Measurements from ENCODE around the gene PCSK9. TPM values are rescaled to one million over a fixed set of nuclear protein-coding genes. Genes with fewer than 3 reads are reported as not detected.

Gene PCSK9
- total RNA-seq, 1 donor from 2014 or later, result not detected

DNA sequence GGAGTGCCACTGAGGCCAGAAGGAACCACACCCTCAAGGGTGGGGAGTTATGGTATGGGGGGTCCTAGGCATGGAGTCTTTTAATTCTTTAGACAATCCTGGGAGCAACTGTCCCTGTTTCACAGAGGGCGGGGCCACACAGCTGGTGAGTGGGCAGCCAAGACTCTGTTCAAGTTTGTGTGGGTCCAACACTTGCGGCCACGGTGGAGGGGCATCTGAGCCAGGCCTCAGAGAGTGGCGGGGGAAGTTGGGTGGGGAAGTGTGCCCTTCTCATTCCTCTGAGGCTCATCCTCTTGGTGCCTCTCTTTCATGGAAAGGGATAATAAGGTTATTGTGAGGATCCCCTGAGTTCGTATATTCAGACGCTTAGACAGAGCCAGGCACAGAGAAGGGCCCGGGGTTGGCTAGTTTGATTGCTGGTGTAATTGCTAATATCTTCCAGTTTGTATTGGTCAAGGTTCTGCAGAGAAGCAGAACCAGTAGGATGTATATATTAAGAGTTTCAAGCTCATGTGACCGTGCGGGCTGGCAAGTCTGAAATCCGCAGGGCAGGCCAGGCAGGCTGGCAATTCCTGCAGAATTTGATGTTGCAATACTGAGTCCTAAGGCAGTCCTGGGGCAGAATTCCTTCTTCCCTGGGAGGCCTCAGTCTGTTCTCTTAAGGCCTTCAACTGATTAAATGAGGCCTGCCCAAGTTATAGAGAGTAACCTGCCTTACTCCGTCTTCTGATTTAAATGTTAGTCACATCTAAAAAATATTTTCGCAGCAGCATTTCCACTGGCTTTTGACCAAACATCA is 15.9 kb downstream of the PCSK9 start:
- intact Hi-C loops (cut with DNase I), result no loop called here
- DNase-seq (ENCODE audit: low spot score), result no peak

DNA sequence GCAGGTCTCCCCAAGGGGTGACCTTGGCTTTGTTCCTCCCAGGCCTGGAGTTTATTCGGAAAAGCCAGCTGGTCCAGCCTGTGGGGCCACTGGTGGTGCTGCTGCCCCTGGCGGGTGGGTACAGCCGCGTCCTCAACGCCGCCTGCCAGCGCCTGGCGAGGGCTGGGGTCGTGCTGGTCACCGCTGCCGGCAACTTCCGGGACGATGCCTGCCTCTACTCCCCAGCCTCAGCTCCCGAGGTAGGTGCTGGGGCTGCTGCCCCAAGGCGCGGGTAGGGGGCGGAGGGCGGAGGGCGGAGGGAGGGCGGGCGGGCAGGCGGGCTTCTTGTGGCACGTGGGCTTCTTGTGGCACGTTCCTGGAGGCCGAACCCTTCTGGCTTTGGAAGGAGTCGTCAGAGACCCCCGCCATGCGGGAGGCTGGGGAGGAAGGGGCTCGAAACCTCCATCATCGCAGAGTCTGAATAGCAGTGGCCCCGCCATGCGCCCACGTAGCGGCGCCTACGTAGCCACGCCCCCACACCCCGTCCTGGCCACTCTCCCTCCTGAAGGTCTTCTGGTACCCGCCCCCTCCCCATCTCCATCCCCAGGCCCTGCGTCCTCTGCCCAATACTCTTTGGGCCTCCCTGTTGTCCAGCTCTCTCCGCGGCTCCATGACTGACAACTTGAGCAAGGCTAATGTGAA is 16.7 kb downstream of the PCSK9 start:
- intact Hi-C loops (cut with DNase I), result no loop called here
- no peak for DNase-seq (ENCODE audit: low spot score)

DNA sequence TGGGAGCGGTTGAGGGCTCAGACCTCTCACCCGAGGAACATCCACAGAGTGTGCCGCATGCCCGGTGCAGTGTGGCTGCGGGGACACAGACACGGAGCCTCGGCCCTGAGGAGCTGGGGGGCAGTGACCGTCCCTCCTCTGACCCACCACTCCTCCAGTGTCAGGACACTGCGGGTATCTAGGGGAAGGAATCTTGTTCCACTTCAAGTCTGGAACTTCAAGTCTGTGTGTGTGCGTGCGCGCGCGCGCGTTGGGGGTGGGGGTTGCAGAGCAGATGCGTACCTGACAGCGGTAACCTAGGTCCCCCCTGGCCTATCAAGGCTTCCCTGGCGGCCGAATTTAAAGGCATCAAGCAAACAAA is 17.3 kb downstream of the PCSK9 start:
- intact Hi-C loops (cut with DNase I), result no loop called here
- no peak for DNase-seq (ENCODE audit: low spot score)

DNA sequence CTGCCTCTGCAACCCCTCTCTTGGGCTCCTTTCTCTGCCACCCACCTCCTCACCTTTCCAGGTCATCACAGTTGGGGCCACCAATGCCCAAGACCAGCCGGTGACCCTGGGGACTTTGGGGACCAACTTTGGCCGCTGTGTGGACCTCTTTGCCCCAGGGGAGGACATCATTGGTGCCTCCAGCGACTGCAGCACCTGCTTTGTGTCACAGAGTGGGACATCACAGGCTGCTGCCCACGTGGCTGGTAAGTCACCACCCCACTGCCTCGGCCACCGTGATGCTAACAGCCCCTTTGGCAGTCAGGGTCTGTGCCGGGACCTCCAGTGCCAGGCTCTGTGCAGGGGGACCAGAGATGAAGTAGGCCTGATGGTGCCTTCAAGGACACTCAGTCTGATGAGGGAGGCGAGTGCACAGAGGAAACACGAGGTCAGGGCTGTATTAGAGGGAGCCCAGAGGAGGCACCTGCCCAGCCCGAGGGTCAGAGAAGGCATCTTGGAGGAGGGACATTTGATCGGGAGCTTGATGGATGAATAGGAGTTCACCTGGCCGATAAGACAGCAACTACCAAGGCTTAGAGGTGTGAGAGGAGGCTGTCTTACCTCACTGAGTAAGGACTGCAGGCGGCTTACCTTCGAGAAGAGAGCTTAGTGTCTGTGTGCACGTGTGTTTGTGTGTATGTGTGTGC is 18.1 kb downstream of the PCSK9 start:
- intact Hi-C loops (cut with DNase I), result no loop called here

DNA sequence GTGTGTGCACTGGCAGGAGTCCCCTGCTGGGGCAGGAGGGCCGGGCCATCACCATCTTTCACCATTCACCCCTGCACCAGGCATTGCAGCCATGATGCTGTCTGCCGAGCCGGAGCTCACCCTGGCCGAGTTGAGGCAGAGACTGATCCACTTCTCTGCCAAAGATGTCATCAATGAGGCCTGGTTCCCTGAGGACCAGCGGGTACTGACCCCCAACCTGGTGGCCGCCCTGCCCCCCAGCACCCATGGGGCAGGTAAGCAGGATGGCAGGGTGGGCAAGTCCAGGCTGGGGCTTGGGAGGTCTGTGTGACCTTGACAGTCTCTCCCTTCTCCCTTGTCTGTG is 18.6 kb downstream of the PCSK9 start:
- intact Hi-C loops (cut with DNase I), result no loop called here
- DNase-seq (ENCODE audit: low spot score), result no peak

More for the DNA sequence above, 18.1 kb downstream of the PCSK9 start:
- DNase-seq (ENCODE audit: low spot score), result no peak

DNA sequence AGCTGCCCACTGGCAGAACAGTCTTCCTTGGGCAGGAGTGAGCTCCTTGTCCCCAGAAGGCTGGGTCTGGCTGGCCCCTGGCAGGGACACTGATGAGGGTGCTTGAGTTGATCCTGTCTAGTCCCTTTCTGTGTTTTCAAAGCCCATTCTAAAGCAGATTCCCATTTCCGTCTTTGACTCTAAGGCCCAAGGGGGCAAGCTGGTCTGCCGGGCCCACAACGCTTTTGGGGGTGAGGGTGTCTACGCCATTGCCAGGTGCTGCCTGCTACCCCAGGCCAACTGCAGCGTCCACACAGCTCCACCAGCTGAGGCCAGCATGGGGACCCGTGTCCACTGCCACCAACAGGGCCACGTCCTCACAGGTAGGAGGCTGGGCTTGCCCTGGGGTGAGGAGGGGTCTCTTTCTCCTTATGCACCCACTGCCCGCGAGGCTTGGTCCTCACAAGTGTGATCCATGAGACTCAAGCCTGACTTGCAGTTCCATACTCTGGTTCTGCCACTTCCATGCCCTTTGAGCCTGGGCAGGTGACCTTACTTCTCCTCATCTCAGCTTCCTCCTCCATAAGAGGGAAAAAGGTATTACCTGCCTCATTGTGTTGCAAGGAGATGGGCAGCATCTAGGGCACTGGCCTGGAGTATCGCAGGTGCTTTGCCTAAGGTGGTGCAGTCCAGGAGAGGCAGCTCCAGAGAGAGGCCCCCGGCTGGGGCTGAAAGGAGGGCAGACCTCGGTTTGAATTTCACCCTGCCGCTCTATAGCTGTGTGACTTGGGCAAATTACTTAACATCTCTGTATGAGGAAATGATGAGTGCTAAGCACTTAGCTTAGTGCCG is 20.2 kb downstream of the PCSK9 start:
- DNase-seq (ENCODE audit: low spot score), result no peak
- intact Hi-C loops (cut with DNase I), result no loop called here

DNA sequence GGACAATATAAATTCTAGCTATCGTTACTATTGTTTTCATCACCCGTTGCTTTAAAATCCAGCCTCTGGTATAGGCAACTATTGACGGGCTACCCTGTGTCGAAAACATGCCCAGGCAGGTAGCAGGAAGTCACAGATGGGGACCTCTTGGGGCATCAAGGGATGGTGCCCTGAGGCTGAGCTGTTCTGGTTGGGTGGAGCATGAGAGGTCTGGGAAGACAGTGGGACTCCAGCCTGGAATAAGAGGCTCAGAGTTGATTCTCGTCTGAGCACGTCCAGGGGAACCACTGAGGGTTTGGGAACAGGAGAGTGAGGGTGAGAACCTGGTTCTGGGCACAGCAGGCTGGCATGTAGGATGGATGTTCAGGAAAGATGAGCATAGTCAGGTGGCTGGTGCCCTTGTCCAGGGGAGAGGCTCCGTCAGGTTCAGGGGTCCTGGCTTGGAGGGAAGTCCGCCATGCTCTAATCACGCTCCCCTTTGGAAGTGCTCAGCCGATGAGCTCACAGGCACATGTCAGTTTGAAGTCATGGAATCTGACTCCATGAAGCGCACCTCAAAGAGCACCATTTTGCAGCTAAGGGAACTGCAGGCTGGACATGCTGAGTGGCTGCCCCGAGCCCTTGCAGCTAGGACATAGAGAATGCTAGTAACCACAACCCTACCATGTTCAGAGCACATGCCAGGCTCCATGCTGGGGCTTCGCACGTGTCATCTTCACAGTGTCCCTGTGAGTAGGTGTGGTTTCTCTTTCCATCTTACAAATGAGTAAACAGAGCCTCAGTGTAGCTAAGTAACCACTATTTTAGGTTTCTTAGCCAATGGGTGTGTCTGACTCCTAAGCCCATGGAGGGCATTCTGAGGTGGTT is 21.0 kb downstream of the PCSK9 start:
- intact Hi-C loops (cut with DNase I), result no loop called here
- DNase-seq (ENCODE audit: low spot score), result no peak

DNA sequence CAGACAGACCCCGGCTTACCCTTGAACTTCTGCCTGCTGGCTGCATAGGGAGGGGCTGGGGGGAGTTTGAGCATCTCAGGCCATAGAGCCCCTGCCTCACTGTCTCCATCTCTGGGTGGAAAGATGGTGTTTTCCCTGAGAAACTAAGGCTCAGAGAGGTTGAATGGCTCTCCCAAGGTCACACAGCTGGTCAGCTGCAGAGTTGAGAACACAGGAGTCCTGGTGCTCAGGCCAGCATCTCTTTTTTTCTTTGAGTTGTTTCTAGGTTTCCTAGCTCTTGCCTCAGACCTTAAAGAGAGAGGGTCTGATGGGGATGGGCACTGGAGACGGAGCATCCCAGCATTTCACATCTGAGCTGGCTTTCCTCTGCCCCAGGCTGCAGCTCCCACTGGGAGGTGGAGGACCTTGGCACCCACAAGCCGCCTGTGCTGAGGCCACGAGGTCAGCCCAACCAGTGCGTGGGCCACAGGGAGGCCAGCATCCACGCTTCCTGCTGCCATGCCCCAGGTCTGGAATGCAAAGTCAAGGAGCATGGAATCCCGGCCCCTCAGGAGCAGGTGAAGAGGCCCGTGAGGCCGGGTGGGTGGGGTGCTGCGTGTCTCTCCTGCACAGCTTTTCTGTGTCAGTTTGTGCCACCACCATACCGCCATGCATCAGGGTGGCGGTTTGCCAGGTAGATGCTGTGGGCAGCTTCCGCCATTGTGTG is 21.8 kb downstream of the PCSK9 start:
- DNase-seq (ENCODE audit: low spot score), result no peak
- intact Hi-C loops (cut with DNase I), result no loop called here

DNA sequence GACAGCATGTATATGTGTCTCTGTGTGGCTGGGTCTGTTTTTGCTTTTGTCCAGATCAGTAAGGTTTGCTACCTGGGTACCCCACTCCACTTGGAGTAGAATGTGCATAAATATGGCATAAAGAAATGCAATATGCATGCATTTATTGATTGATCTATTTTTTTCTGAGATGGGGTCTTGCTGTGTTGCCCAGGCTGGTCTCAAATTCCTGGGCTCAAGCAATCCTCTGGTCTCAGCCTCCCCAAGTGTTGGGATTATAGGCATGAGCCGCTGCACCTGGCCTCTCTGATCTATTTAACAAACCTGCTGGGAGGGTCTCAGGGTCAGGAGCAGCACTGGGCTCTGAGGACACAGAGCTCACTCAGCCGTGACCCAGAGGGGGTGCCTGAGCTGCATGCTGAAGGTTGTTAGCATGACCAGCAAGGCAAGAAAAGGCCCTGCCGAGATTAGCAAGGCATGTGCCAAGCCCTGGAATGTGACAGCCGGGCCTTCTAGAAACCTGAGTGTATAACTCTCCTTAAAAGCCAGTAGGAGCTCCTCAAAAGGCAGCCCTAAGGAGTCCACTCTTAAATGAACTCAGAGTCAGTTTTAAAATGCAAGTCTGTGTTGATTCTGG is 22.5 kb downstream of the PCSK9 start:
- no peak for DNase-seq (ENCODE audit: low spot score)

DNA sequence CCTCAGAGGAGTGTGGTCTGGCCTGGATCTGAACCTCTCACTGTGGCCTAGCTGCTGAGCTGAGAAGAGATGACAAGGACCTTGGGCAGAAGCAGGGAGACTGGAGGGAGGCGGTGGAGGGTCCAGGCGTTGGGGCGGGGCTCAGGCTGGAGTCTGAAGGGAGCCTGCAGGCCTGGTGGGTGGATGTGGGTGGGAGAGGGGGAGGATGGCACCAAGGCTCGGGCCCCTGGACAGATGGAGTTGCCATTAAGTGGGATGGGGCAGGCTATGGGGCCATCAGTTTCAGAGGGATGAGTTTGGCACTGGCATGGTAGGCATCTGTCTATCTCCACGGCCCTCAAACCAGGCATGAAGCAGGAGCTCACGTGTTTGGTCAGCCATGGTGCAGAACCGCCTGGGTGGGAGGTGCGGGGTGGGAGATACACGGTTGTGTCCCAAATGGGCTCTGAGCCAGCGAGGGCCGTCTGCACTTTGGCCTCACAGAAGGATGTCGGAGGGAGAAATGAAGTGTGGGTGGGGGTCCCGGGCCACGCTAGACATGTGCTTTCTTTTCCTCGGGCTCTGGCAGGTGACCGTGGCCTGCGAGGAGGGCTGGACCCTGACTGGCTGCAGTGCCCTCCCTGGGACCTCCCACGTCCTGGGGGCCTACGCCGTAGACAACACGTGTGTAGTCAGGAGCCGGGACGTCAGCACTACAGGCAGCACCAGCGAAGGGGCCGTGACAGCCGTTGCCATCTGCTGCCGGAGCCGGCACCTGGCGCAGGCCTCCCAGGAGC is 23.6 kb downstream of the PCSK9 start:
- intact Hi-C loops (cut with DNase I), result no loop called here
- DNase-seq (ENCODE audit: low spot score), result no peak

More for the DNA sequence above, 22.5 kb downstream of the PCSK9 start:
- intact Hi-C loops (cut with DNase I), result no loop called here

DNA sequence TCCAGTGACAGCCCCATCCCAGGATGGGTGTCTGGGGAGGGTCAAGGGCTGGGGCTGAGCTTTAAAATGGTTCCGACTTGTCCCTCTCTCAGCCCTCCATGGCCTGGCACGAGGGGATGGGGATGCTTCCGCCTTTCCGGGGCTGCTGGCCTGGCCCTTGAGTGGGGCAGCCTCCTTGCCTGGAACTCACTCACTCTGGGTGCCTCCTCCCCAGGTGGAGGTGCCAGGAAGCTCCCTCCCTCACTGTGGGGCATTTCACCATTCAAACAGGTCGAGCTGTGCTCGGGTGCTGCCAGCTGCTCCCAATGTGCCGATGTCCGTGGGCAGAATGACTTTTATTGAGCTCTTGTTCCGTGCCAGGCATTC is 24.2 kb downstream of the PCSK9 start:
- intact Hi-C loops (cut with DNase I), result no loop called here
- no peak for DNase-seq (ENCODE audit: low spot score)

DNA sequence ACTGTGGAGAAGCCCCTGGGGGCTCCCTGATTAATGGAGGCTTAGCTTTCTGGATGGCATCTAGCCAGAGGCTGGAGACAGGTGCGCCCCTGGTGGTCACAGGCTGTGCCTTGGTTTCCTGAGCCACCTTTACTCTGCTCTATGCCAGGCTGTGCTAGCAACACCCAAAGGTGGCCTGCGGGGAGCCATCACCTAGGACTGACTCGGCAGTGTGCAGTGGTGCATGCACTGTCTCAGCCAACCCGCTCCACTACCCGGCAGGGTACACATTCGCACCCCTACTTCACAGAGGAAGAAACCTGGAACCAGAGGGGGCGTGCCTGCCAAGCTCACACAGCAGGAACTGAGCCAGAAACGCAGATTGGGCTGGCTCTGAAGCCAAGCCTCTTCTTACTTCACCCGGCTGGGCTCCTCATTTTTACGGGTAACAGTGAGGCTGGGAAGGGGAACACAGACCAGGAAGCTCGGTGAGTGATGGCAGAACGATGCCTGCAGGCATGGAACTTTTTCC is 24.8 kb downstream of the PCSK9 start:
- no peak for DNase-seq (ENCODE audit: low spot score)
- intact Hi-C loops (cut with DNase I), result no loop called here

DNA sequence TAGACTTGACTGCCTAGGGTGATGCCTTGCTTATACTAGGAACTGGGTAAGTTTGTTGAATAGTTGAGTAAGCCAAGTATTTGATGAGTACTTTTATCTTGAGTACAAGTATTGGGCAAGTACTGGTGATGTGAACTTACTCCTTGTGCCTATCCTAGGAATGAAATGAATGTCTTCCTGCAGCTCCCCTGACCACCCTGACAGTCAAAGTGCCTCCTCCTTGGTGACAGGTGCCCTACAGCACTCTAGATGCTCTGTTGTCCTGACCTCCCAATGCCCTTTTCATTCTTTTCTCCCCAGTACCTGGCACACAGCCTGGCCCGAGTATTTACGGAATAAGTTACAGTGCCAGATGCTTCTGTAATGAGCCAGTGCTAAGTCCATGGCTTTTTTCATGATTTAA is 25.5 kb downstream of the PCSK9 start:
- intact Hi-C loops (cut with DNase I), result no loop called here
- DNase-seq (ENCODE audit: low spot score), result no peak

DNA sequence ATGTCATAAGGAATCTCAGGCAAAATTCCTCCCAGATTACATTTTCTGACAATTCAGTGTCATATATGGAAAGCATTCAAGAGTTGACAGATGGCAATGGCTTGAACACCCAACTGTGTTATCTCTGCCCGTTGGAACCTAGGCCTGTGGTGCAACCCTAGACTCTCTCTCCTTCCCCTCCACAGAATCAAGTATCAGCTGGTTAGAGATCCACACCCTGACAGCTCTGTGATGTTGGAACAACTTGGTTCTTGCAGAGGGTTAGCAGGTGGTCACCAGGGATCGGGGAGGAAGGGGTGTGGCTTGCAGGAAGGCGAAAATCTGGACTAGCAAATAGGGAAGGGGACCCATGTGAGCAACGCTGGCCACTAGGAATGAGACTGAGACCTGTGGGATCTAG is 26.3 kb downstream of the PCSK9 start:
- intact Hi-C loops (cut with DNase I), result no loop called here
- DNase-seq (ENCODE audit: low spot score), result no peak

DNA sequence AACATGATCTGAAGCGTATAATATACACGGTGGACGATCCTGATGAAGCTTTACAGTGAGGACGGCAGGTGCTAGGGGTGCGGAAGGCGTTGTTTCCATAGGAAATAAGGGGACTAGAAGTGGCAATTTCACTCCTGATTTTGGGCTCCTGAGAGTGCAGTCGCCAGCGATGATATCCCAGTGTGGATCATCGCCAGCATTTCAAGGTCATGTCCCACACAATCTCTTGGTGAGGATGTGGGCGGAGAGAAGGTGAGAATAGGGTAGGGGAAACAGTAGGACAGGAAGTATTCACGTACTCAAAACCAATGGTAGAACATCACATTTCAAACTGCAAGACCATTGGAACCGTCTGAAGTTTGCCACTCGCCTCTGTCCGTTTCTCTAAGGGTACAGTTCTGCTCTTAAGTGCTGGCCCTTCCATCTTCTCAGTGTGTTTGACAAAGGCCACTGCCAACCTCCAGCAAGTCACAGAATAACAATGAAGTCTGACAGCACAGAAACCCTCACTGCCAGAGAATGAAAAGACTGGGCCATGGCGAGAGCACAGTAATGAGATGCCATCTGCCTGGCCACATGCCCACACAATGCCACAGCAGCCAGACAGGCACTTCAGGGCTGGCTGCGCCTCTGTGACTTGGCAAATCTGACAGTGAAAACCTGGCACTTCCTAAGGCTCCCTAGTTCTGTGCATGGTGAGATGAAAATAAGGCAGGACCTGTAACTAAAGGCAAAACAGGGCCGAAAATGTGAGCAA is 27.9 kb downstream of the PCSK9 start:
- DNase-seq (ENCODE audit: low spot score), result no peak
- intact Hi-C loops (cut with DNase I), result no loop called here

DNA sequence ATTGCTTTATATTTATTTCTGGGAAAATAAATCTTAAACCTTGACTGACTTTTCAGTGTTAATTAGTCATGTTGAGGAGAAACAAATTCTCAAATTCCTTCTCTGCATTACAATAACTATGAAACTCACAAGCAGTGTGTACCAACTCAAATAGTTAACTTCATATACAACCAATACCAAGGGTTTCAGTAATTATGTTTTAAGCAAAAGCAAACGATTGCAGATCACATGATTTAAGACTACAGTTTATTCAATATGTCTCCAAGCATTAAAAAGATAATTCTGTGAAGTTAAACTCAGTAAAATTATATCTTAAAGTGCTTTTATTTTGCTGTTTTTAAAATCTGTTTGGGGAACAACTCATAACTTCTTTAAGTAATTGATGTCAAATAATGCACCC is 28.6 kb downstream of the PCSK9 start:
- intact Hi-C loops (cut with DNase I), result no loop called here
- DNase-seq (ENCODE audit: low spot score), result no peak

DNA sequence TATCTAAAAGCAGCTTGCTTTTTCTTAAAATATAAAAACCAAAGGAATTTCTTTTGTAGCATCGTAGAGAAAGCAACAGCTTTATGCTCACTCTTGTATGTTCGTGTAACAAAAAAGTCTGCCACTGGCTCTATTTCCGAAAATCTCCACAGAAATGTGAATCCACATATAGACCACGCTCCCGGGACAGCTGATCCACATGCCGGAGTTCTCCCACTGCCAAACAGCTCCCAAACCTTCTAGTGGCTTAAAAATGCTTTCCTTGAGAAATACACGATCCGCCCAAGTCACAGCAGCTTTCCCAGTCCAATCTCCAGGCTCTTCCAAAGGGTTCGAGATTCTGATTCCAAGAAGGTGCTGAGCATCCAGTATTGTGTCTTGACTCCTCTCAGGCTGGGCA is 29.3 kb downstream of the PCSK9 start:
- intact Hi-C loops (cut with DNase I), result no loop called here
- no peak for DNase-seq (ENCODE audit: low spot score)

All from cardiac septum (tissue), 1 donor.